ENCODE results near the gene WDR73. TPM values are rescaled to one million over a fixed set of nuclear protein-coding genes. Genes with fewer than 3 reads are reported as not detected.
"Not testable (repeated sequence)": the region's sequence is repeated elsewhere in the genome, so short reads cannot be mapped to it uniquely, and the experiment has no call there.

The WDR73 gene
- total RNA-seq, 1 experiment from 2014 or later, result 16.2 TPM

DNA sequence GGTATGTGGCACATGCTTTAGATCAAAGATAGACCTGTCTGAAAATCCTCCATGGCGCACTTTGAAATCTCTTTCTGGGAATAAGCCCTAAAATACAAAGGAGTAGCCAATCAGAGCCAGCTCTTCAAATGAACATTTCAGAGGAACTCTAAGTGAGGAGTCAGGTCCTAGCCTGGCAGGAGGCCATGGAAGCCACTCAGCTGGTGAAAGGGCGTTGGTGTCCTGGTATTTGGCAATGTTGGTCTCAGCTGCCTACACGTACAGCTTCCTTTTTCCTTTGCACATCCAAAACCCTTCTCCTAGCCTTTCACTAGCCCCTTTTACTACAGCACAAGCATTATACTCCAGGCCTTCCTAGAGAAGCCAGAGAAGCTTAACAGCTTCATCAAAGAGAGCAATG lies 5.5 kb downstream of the WDR73 start:
- Histone ChIP-seq H3K27me3 (replicated peaks) (no peaks in the 10 kb centered on the region), H3K4me3 (no peak overlapping the region), H3K27ac (no peak overlapping the region), H3K36me3 (peaks cover 89% of the 10 kb centered on the region), H3K9me3 (replicated peaks) (no peaks in the 10 kb centered on the region), H3K4me1 (replicated peaks) (peaks cover 5% of the 10 kb centered on the region)
- no peak for DNase-seq (ENCODE audit: low read depth in 1 of 2, low spot score in 2 of 2)

GRCh38 chr15:84647726-84648125 lies 6.4 kb downstream of the WDR73 start:
- DNase-seq (ENCODE audit: low read depth in 1 of 2, low spot score in 2 of 2), result no peak
- Histone ChIP-seq H3K4me1 (replicated peaks) (no peaks in the 10 kb centered on the region), H3K27ac (no peak overlapping the region), H3K36me3 (peaks cover 93% of the 10 kb centered on the region), H3K4me3 (no peak overlapping the region), H3K9me3 (replicated peaks) (no peaks in the 10 kb centered on the region), H3K27me3 (replicated peaks) (no peaks in the 10 kb centered on the region)

GRCh38 chr15:84645997-84646396 lies 8.1 kb downstream of the WDR73 start:
- Histone ChIP-seq H3K27ac (no peak overlapping the region), H3K4me1 (replicated peaks) (no peaks in the 10 kb centered on the region), H3K27me3 (replicated peaks) (no peaks in the 10 kb centered on the region), H3K4me3 (no peak overlapping the region), H3K36me3 (peaks cover 93% of the 10 kb centered on the region), H3K9me3 (replicated peaks) (no peaks in the 10 kb centered on the region)
- no peak for DNase-seq (ENCODE audit: low read depth in 1 of 2, low spot score in 2 of 2)

DNA sequence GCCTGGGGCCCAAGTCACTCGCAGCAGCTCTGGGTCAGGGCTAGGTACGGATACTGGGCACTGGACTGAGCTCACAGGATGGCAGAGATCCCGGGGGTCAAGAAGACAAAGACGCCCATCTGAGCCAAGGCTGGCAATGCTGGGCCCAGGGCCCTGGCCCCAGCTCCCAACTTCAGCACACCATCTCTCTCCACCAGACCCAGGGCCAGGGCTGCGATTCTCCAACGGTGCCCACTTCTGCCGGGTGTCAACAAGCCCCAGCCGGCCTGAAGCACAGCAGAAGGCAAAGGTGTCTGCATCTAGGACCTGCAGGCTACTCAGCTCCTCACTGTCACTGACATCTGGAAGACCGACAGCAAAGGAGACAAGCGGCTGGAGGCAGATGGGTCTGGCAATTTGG lies 8.6 kb downstream of the WDR73 start:
- Histone ChIP-seq H3K27me3 (replicated peaks) (no peaks in the 10 kb centered on the region), H3K36me3 (peaks cover 95% of the 10 kb centered on the region), H3K27ac (no peak overlapping the region), H3K4me1 (replicated peaks) (no peaks in the 10 kb centered on the region), H3K9me3 (replicated peaks) (no peaks in the 10 kb centered on the region), H3K4me3 (no peak overlapping the region)
- DNase-seq (ENCODE audit: low read depth in 1 of 2, low spot score in 2 of 2), result no peak

- peaks cover 94% of the 10 kb centered on the region for H3K36me3 ChIP-seq
Observed at GRCh38 chr15:84643838-84644237, 10.2 kb downstream of the WDR73 start.

DNA sequence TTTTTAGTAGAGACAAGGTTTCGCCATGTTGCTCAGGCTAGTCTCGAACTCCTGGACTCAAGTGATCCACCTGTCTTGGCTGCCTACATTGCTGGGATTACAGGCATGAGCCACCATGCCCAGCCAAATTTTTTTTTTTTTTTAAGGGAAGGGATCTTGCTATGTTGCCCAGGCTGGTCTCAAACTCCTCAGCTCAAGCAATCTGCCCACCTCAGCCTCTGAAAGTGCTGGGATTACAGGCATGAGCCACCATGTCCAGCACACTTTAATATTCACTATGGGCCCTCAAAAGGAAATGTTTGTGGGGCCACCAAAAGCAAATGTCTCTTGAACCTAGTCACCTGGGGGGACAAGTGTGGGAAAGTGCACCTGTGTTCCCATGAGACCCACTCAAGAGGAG lies 11.4 kb downstream of the WDR73 start:
- peaks cover 89% of the 10 kb centered on the region for H3K36me3 ChIP-seq
- not testable (repeated sequence) for DNase-seq (ENCODE audit: low read depth in 1 of 2, low spot score in 2 of 2); H3K4me3 ChIP-seq; H3K4me1 ChIP-seq (replicated peaks); H3K27me3 ChIP-seq (replicated peaks); H3K27ac ChIP-seq; H3K9me3 ChIP-seq (replicated peaks)

More at GRCh38 chr15:84643838-84644237, 10.2 kb downstream of the WDR73 start:
- Histone ChIP-seq H3K4me3 (no peak overlapping the region), H3K27me3 (replicated peaks) (no peaks in the 10 kb centered on the region), H3K9me3 (replicated peaks) (no peaks in the 10 kb centered on the region), H3K27ac (no peak overlapping the region), H3K4me1 (replicated peaks) (no peaks in the 10 kb centered on the region)
- DNase-seq (ENCODE audit: low read depth in 1 of 2, low spot score in 2 of 2), result no peak

GRCh38 chr15:84641871-84642270 lies 12.2 kb downstream of the WDR73 start:
- not testable (repeated sequence) for H3K27me3 ChIP-seq (replicated peaks); H3K27ac ChIP-seq; DNase-seq (ENCODE audit: low read depth in 1 of 2, low spot score in 2 of 2); H3K9me3 ChIP-seq (replicated peaks); H3K4me1 ChIP-seq (replicated peaks); H3K4me3 ChIP-seq
- H3K36me3 ChIP-seq, result peaks cover 82% of the 10 kb centered on the region

DNA sequence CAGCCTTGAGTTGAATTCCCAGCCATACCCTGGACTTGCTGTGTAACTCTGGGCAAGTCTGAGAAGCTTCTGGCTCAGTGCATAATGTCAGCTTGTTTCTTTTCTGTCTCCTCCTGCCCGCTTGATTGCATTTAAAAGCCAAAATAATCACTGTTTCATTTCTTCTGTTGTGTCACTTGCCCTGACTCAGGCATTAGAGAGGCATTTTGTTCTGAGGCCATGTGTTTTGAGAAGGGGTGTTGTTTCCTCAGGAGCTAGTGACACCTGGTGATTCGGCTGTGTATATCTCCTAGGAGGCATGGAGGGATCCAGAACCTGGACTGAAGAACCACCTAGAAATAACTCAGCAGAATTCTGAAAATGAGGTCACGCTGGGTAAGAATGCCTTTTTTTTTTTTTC lies 16.0 kb downstream of the WDR73 start:
- DNase-seq (ENCODE audit: low read depth in 1 of 2, low spot score in 2 of 2), result no peak
- H3K9me3 ChIP-seq (replicated peaks), result no peaks in the 10 kb centered on the region
- peaks cover 66% of the 10 kb centered on the region for H3K36me3 ChIP-seq
- H3K27me3 ChIP-seq (replicated peaks), result no peaks in the 10 kb centered on the region
- peaks cover 14% of the 10 kb centered on the region for H3K4me1 ChIP-seq (replicated peaks)
- no peak overlapping the region for H3K4me3 ChIP-seq
- H3K27ac ChIP-seq, result no peak overlapping the region

GRCh38 chr15:84634228-84634837 lies 19.8 kb downstream of the WDR73 start:
- Histone ChIP-seq H3K27ac (no peak overlapping the region), H3K27me3 (replicated peaks) (no peaks in the 10 kb centered on the region), H3K4me1 (replicated peaks) (peaks cover 32% of the 10 kb centered on the region), H3K9me3 (replicated peaks) (no peaks in the 10 kb centered on the region), H3K4me3 (peak overlapping the region; percentile 52), H3K36me3 (peaks cover 29% of the 10 kb centered on the region)
- DNase-seq (ENCODE audit: low read depth in 1 of 2, low spot score in 2 of 2), result peak in 1 of 2 experiments; percentile 4

- Histone ChIP-seq H3K4me1 (replicated peaks) (peaks cover 32% of the 10 kb centered on the region), H3K4me3 (peak overlapping the region; percentile 52), H3K27me3 (replicated peaks) (no peaks in the 10 kb centered on the region), H3K27ac (no peak overlapping the region), H3K9me3 (replicated peaks) (no peaks in the 10 kb centered on the region), H3K36me3 (peaks cover 25% of the 10 kb centered on the region)
- peak; percentile 65 to 86 for DNase-seq (ENCODE audit: low read depth in 1 of 2, low spot score in 2 of 2)
Observed at GRCh38 chr15:84633311-84634227, 20.5 kb downstream of the WDR73 start.

DNA sequence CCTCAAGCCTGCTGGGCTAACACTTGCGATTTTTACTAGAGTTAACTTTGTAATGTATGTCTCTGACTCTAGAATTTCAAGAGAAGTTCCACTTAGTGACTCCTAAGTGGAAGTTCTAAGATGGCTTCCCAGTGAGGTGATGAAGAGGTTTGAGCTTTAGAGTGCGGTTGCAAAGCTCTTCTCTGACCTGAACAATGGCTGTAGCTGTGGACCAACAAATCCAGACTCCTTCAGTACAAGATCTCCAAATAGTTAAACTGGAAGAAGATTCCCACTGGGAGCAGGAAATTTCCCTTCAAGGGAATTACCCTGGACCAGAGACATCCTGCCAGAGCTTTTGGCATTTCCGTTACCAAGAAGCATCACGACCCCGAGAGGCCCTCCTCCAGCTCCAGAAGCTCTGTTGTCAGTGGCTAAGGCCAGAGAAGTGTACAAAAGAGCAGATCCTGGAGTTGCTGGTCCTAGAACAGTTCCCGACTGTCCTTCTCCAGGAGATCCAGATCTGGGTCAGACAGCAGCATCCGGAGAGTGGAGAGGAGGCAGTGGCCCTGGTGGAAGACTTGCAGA lies 22.3 kb downstream of the WDR73 start:
- H3K36me3 ChIP-seq, result peaks cover 18% of the 10 kb centered on the region
- no peak for DNase-seq (ENCODE audit: low read depth in 1 of 2, low spot score in 2 of 2)
- H3K4me3 ChIP-seq, result peak overlapping the region; percentile 51
- no peaks in the 10 kb centered on the region for H3K27me3 ChIP-seq (replicated peaks)
- peak overlapping the region; percentile 56 for H3K27ac ChIP-seq
- no peaks in the 10 kb centered on the region for H3K9me3 ChIP-seq (replicated peaks)
- peaks cover 32% of the 10 kb centered on the region for H3K4me1 ChIP-seq (replicated peaks)

DNA sequence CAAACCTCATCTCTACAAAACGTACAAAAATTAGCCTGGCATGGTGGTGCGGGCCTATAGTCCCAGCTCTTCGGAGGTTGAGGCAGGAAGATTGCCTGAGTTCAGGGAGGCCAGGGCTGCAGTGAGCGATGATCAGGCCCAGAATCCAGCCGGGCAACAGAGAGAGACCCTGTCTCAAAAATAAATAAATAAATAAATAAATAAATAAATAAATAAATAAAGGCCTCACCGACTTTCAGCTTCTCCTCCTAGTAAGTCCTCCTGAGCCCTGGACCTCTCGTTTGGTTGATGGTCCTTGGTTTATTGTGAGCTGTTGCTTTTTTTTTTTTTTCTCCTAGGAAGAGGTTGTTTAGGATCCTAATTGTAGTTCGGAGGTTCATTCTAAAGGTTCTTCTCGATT lies 25.1 kb downstream of the WDR73 start:
- Histone ChIP-seq H3K36me3 (peaks cover 9% of the 10 kb centered on the region), H3K4me1 (replicated peaks) (peaks cover 28% of the 10 kb centered on the region), H3K27ac (no peak overlapping the region), H3K27me3 (replicated peaks) (no peaks in the 10 kb centered on the region), H3K9me3 (replicated peaks) (no peaks in the 10 kb centered on the region), H3K4me3 (no peak overlapping the region)
- DNase-seq (ENCODE audit: low read depth in 1 of 2, low spot score in 2 of 2), result no peak

DNA sequence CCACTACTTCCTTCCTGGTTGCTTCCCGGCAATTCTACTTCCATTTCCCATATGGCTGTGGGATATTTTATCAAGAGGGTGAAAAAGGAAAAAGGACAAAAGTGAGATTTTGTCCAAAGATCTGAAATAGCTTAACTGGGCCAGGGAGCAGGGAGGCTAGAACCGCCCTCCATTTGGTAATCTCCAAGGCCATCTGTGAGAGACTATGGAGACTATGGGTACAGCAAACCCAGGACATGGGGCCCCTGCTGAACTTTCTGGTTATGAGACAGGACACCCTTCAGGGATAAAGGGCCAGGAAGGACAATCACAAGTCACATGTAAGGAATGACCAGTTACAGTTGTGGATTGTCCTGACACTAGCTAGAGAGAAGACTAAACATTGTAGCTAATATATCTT lies 29.0 kb downstream of the WDR73 start:
- H3K4me1 ChIP-seq (replicated peaks), result no peaks in the 10 kb centered on the region
- peaks cover 32% of the 10 kb centered on the region for H3K36me3 ChIP-seq
- H3K4me3 ChIP-seq, result no peak overlapping the region
- peaks cover 28% of the 10 kb centered on the region for H3K9me3 ChIP-seq (replicated peaks)
- no peak for DNase-seq (ENCODE audit: low read depth in 1 of 2, low spot score in 2 of 2)
- H3K27me3 ChIP-seq (replicated peaks), result no peaks in the 10 kb centered on the region
- no peak overlapping the region for H3K27ac ChIP-seq

- H3K27ac ChIP-seq, result no peak overlapping the region
- no peaks in the 10 kb centered on the region for H3K27me3 ChIP-seq (replicated peaks)
- no peaks in the 10 kb centered on the region for H3K4me1 ChIP-seq (replicated peaks)
- peaks cover 30% of the 10 kb centered on the region for H3K9me3 ChIP-seq (replicated peaks)
- peaks cover 33% of the 10 kb centered on the region for H3K36me3 ChIP-seq
- no peak overlapping the region for H3K4me3 ChIP-seq
- no peak for DNase-seq (ENCODE audit: low read depth in 1 of 2, low spot score in 2 of 2)
Observed at GRCh38 chr15:84624359-84624758, 29.7 kb downstream of the WDR73 start.
